Activated CD4-positive, alpha-beta T cell treated with anti-CD3 and anti-CD28 coated beads, Interleukin-10, Interleukin-2, amounts not matched to agents 100 ng/mL and 50 ng/mL, durations not matched to agents 16 hours and 8 hours (primary cell): ENCODE results near the gene MEFV.
"Not testable (repeated sequence)": the region's sequence is repeated elsewhere in the genome, so short reads cannot be mapped to it uniquely, and the experiment has no call there.

ENCODE experiments used
- DNase-seq: peaks from one replicate; pipeline ENCODE4 v3.0.0-alpha.2; 2020

The MEFV gene

DNA sequence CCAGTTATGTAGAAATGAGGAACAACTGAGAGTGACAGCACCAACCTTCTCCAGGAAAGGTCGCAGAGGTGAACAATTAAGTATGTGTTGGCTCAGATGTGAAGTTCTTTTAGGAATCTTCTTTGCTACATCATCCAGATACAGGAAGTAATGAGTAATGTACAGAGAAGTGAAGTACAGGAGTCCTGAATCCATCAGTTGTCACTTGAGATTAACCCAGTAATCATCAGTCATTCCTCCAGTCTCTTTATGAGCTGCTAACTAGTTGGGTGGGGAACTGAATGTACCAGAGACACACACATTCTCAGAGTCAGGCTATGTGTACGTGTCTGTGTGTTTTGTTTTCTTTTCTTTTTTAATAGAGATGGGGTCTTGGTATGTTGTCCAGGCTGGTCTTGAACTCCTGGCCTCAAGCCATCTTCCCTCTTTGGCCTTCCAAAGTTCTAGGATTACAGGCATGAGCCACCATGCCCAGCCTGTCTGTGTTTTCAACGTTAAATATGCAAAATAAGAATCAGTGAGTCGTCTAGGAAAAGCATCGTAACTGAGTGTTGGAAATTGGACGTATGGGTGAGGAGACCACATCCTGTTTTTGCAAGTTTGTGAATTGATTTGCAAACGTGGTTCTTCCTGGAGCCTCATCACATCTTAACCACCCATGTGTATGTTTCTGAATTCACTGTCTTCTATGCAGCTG is 41.4 kb downstream of the MEFV start:
- DNase-seq = peak; percentile 60

DNA sequence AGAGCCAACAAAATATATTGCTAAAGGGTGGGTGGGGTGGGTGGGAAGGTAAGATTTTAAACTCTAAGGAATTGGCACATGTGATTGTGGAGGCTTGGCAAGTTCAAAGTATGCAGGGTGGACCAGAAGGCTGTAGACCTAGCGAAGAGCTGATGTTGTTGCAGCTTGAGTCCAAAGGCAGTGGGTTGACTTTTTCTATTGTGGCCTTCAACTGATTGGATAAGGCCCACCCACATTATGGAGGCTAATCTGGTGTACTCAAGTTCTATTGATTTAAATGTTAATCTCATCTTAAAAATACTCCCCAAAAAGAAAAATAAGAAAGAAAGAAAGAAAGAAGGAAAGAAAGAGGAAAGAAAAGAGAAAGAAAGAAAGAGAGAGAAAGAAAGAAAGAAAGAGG is 43.9 kb downstream of the MEFV start:
- DNase-seq = no peak

GRCh38 chr16:3212006-3212405 is 44.4 kb downstream of the MEFV start:
- DNase-seq = no peak

DNA sequence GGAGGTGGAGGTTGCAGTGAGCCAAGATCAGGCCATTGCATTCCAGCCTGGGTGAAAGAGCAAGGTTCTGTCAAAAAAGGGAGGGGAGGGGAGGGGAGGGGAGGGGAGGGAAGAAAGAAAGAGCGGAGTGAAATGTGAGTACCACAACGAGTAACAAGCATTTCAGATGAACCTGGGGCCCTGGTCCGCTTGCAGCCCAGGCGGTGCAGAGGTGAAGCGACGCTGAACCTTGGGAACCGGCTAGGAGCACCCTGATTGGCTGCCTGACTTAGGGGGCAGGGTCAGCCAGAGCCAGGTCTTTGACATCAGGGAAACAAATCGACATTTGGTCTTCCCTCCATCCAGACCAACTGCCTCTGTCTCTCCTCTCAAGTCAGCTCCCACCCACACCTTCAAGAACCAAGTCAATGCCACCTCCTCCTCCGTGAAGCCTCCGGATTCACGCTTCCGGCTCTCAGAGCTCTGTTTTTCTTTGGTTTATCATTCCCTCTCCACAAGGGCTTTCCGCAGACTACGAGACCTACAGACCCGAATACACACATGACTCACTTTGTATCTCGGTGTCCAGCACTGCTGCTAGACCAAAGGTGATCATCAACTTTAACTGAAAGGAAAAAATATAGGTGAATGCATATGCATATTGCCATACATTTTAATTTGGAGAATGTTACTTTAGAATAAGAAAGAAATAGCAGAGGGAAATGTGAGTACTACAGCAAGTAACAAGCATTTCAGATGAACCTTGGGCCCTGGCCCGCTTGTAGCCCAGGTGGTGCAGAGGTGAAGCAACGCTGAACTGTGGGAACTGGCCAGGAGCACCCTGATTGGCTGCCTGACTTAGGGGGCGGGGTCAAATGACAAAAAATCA is 49.1 kb downstream of the MEFV start:
- no peak for DNase-seq

DNA sequence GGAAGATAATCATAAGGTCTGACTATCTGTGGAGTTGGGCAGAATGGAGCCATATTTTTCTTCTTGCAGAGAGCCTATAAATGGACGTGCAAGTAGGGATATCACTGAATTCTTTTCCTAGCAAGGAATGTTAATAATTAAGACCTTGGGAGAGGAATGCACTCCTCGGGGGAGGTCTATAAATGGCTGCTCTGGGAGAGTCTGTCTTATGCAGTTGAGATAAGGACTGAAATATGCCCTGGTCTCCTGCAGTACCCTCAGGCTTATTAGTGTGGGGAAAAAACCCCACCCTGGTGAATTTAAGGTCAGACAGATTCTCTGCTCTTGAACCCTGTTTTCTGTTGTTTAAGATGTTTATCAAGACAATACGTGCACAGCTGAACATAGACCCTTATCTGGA is 50.5 kb downstream of the MEFV start:
- not testable (repeated sequence) for DNase-seq

- no peak for DNase-seq
These were observed 53.4 kb downstream of the MEFV start for GRCh38 chr16:3202903-3203539.

DNA sequence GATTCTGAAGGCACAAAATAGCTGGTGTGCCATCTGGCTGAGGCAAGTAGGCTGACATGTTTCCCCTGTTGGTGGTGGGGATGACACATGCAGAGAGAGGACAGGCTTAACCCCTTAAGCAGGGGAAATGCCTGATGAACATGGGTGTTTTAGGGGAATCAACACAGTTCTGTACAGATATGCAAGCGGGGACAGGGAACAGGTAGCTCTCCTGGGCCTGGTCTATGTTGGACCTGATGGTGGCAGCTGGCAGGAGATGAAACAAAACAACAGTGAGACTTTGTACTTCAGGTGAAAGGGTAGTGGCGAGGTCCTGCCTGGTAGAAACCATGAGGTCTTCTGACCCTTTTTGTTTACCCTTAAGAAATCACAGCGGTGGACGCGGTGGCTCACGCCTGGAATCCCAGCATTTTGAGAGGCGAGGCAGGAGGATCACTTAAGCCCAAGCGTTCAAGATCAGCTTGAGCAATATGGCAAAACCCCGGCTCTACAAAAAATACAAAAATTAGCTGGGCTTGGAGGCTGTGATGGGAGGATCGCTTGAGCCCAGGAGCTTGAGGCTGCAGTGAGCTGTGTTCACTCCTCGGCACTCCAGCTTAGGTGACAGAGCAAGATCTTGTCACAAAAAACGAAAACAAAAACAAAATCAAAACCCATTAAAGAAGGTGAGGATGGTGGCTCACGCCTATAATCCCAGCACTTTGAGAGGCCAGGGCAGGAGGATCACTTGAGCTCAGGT is 57.9 kb downstream of the MEFV start:
- DNase-seq = no peak

GRCh38 chr16:3197694-3198333 is 58.6 kb downstream of the MEFV start:
- not testable (repeated sequence) for DNase-seq

GRCh38 chr16:3195975-3196374 is 60.5 kb downstream of the MEFV start:
- peak; percentile 32 for DNase-seq

DNA sequence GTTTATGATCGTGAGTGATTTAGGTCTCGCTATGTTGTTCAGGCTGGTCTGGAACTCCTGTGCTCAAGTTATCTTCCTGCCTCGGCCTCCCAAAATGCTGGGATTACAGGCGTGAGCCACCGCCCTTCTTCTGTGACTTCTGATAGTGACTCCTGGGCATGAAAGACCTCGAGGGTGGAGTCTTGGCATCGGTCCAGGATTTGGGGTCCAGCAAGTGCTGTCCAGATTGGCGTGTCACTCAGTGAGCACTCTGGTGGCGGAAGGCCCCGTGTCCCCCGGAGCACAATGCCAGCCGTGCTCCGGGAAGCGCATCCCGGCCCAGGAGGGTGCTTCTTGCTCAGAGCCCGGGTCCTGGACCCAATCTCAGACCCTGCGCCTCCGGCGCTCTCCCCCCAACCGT is 61.6 kb downstream of the MEFV start:
- no peak for DNase-seq

GRCh38 chr16:3193221-3194212 is 62.9 kb downstream of the MEFV start:
- DNase-seq = no peak

GRCh38 chr16:3192476-3193019 is 63.9 kb downstream of the MEFV start:
- DNase-seq = no peak
